MCF 10A (cell line): ENCODE results near the gene COX10. TPM values are rescaled to one million over a fixed set of nuclear protein-coding genes. Genes with fewer than 3 reads are reported as not detected.

Source experiments
- BruUV-seq: library from RNA; stranded (reverse); fragments of 400-500 nt; replicated peaks from 2 replicates; lab custom pipeline; 2021; lab: Mats Ljungman, UMichigan
- CTCF ChIA-PET: fragments of 300-600 bp; sonication (Branson Sonifier 250); formaldehyde crosslinking; extraction: SDS; loops from one replicate; lab custom pipeline; 2021; ENCODE audit warnings: antibody characterized with exemption, inconsistent platforms; lab: Yijun Ruan, JAX
- POLR2A ChIA-PET: fragments of 300-600, 350-650 bp; sonication (Branson Sonifier 250); formaldehyde crosslinking; extraction: SDS; loops from one replicate; lab custom pipeline; 2020; ENCODE audit warnings: antibody characterized with exemption, inconsistent platforms; lab: Yijun Ruan, JAX
- DNase-seq: peaks from one replicate; pipeline ENCODE4 v3.0.0-alpha.2; 2018; ENCODE audit not compliant: unreplicated experiment
- H3K27ac Mint-ChIP-seq: one replicate; pipeline ENCODE4 v1.8.0; 2022; ENCODE audit warnings: mild to moderate bottlenecking, low read depth, mixed read lengths; ENCODE audit not compliant: unreplicated experiment
- H3K27me3 Mint-ChIP-seq: one replicate; pipeline ENCODE4 v1.8.0; 2022; ENCODE audit warnings: mixed read lengths; ENCODE audit not compliant: insufficient read depth, unreplicated experiment
- H3K36me3 Mint-ChIP-seq: one replicate; pipeline ENCODE4 v1.8.0; 2022; ENCODE audit warnings: mild to moderate bottlenecking, moderate library complexity, mixed read lengths; ENCODE audit not compliant: insufficient read depth, unreplicated experiment
- H3K4me1 Mint-ChIP-seq: one replicate; pipeline ENCODE4 v1.8.0; 2022; ENCODE audit warnings: mixed read lengths; ENCODE audit not compliant: insufficient read depth, unreplicated experiment
- H3K4me3 Mint-ChIP-seq: one replicate; pipeline ENCODE4 v1.8.0; 2022; ENCODE audit warnings: mild to moderate bottlenecking, moderate library complexity, mixed read lengths; ENCODE audit not compliant: unreplicated experiment
- H3K9me3 Mint-ChIP-seq: one replicate; pipeline ENCODE4 v1.8.0; 2022; ENCODE audit warnings: mixed read lengths; ENCODE audit not compliant: unreplicated experiment
- CTCF ChIP-seq: fragments of 200-600 bp; IDR thresholded peaks from one replicate; pipeline ENCODE4 v1.8.0; 2022; ENCODE audit warnings: antibody characterized with exemption, mild to moderate bottlenecking; ENCODE audit not compliant: unreplicated experiment
- intact Hi-C: fragments of 100-400 bp; cut with micrococcal nuclease; formaldehyde crosslinking; loops from 2 replicates; pipeline ENCODE4 v1.14.1; 2022
- total RNA-seq: library from RNA; stranded (reverse); gene quantifications from 2 replicates; pipeline ENCODE4 v1.2.3, GENCODE V29; 2022

The COX10 gene
- total RNA-seq, 1 experiment from 2014 or later: 21.0 TPM

GRCh38 chr17:14116263-14117024 is 47.1 kb downstream of the COX10 start:
- H3K4me1 Mint-ChIP-seq: peaks cover 13% of the 10 kb centered on the region
- DNase-seq: no peak
- H3K27ac Mint-ChIP-seq: no peak overlapping the region
- no peaks in the 10 kb centered on the region for H3K36me3 Mint-ChIP-seq
- CTCF ChIA-PET: no interaction called here
- no peak for TF ChIP-seq CTCF
- BruUV-seq: no TSS peak
- intact Hi-C loops: no loop called here
- POLR2A ChIA-PET: interaction anchor here (0.9 kb wide), 1 partner anchor 12 kb away, joined by 3 read pairs; no protein-coding TSS in a partner anchor
- no peak overlapping the region for H3K4me3 Mint-ChIP-seq
- no peaks in the 10 kb centered on the region for H3K27me3 Mint-ChIP-seq
- no peaks in the 10 kb centered on the region for H3K9me3 Mint-ChIP-seq

- intact Hi-C loops: no loop called here
- no peak for TF ChIP-seq CTCF
- H3K36me3 Mint-ChIP-seq: no peaks in the 10 kb centered on the region
- H3K27ac Mint-ChIP-seq: no peak overlapping the region
- no peak for DNase-seq
- H3K4me1 Mint-ChIP-seq: peaks cover 16% of the 10 kb centered on the region
- no peaks in the 10 kb centered on the region for H3K27me3 Mint-ChIP-seq
- H3K4me3 Mint-ChIP-seq: no peak overlapping the region
- CTCF ChIA-PET: no interaction called here
- no peaks in the 10 kb centered on the region for H3K9me3 Mint-ChIP-seq
- POLR2A ChIA-PET: no interaction called here
- BruUV-seq: no TSS peak
Measured at GRCh38 chr17:14118951-14119350, 49.6 kb downstream of the COX10 start.

- Mint-ChIP-seq H3K36me3 (no peaks in the 10 kb centered on the region), H3K27me3 (no peaks in the 10 kb centered on the region), H3K4me1 (peaks cover 15% of the 10 kb centered on the region), H3K4me3 (no peak overlapping the region), H3K27ac (no peak overlapping the region), H3K9me3 (no peaks in the 10 kb centered on the region)
- ChIA-PET CTCF (interaction anchor here (0.6 kb wide), 1 partner anchor 170 kb away, joined by 3 read pairs; no protein-coding TSS in a partner anchor), POLR2A (no interaction called here)
- TF ChIP-seq CTCF: no peak
- BruUV-seq: no TSS peak
- intact Hi-C loops: no loop called here
- DNase-seq: no peak
Measured at GRCh38 chr17:14119546-14119945, 50.2 kb downstream of the COX10 start.

- no TSS peak for BruUV-seq
- no peak for TF ChIP-seq CTCF
- peaks cover 15% of the 10 kb centered on the region for H3K4me1 Mint-ChIP-seq
- CTCF ChIA-PET: no interaction called here
- no peaks in the 10 kb centered on the region for H3K9me3 Mint-ChIP-seq
- POLR2A ChIA-PET: no interaction called here
- DNase-seq: no peak
- intact Hi-C loops: no loop called here
- H3K36me3 Mint-ChIP-seq: no peaks in the 10 kb centered on the region
- no peak overlapping the region for H3K27ac Mint-ChIP-seq
- H3K4me3 Mint-ChIP-seq: no peak overlapping the region
- no peaks in the 10 kb centered on the region for H3K27me3 Mint-ChIP-seq
Measured at GRCh38 chr17:14121952-14122351, 52.6 kb downstream of the COX10 start.
